ENCODE results near the gene LYL1. TPM values are rescaled to one million over a fixed set of nuclear protein-coding genes. Genes with fewer than 3 reads are reported as not detected.
A peak's percentile ranks its signal among the peaks of the same experiment; 100 is the strongest.

Gene LYL1
- total and polyA plus RNA-seq, 9 of the 15 experiments (the other 6 are each of a cell fraction or from before 2014, with no cell fraction given) = 1.3 to 266 (median 34.0) TPM

- TF ChIP-seq, protein P1, sequence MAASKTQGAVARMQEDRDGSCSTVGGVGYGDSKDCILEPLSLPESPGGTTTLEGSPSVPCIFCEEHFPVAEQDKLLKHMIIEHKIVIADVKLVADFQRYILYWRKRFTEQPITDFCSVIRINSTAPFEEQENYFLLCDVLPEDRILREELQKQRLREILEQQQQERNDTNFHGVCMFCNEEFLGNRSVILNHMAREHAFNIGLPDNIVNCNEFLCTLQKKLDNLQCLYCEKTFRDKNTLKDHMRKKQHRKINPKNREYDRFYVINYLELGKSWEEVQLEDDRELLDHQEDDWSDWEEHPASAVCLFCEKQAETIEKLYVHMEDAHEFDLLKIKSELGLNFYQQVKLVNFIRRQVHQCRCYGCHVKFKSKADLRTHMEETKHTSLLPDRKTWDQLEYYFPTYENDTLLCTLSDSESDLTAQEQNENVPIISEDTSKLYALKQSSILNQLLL (CRISPR knock-in tag; IDR thresholded peaks at IDR 0.05; ENCODE audit: borderline replicate concordance) = no peak
- TF ChIP-seq ZNF79 (CRISPR knock-in tag; IDR thresholded peaks at IDR 0.05; ENCODE audit: low read depth) (no peak), ZNF124 (CRISPR knock-in tag; IDR thresholded peaks at IDR 0.05) (no peak), HIVEP1 (CRISPR knock-in tag; IDR thresholded peaks at IDR 0.05) (no peak), THAP7 (CRISPR knock-in tag; IDR thresholded peaks at IDR 0.05) (no peak), ZNF212 (CRISPR knock-in tag; IDR thresholded peaks at IDR 0.05) (no peak), ZNF121 (CRISPR knock-in tag; conservative IDR thresholded peaks at IDR 0.05) (no peak), FOXM1 (IDR thresholded peaks at IDR 0.05; ENCODE audit: low read depth) (peak; percentile 90), FOXM1 (CRISPR knock-in tag; IDR thresholded peaks at IDR 0.05; ENCODE audit: low read depth) (no peak), POU5F1 (IDR thresholded peaks at IDR 0.05; ENCODE audit: borderline replicate concordance, low read depth, low read length, partially characterized antibody) (no peak), ZNF592 (IDR thresholded peaks at IDR 0.05) (no peak), ZZZ3 (IDR thresholded peaks at IDR 0.05) (no peak), ZFP91 (CRISPR knock-in tag; IDR thresholded peaks at IDR 0.05) (peak; percentile 99), MLX (CRISPR knock-in tag; conservative IDR thresholded peaks at IDR 0.05) (no peak), TOE1 (IDR thresholded peaks at IDR 0.05; ENCODE audit: borderline replicate concordance) (peak; percentile 94), TOE1 (CRISPR knock-in tag; IDR thresholded peaks at IDR 0.05; ENCODE audit: borderline replicate concordance, low read depth) (no peak)
- TF ChIP-seq, protein P2, sequence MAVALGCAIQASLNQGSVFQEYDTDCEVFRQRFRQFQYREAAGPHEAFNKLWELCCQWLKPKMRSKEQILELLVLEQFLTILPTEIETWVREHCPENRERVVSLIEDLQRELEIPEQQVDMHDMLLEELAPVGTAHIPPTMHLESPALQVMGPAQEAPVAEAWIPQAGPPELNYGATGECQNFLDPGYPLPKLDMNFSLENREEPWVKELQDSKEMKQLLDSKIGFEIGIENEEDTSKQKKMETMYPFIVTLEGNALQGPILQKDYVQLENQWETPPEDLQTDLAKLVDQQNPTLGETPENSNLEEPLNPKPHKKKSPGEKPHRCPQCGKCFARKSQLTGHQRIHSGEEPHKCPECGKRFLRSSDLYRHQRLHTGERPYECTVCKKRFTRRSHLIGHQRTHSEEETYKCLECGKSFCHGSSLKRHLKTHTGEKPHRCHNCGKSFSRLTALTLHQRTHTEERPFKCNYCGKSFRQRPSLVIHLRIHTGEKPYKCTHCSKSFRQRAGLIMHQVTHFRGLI (CRISPR knock-in tag; IDR thresholded peaks at IDR 0.05) = no peak
Measured at GRCh38 chr19:13151605-13152355, 49.1 kb upstream of the LYL1 start (continued).

Data from K562 (cell line).